ENCODE results near the gene STK17A.
"Not testable (repeated sequence)": the region's sequence is repeated elsewhere in the genome, so short reads cannot be mapped to it uniquely, and the experiment has no call there.

DNA sequence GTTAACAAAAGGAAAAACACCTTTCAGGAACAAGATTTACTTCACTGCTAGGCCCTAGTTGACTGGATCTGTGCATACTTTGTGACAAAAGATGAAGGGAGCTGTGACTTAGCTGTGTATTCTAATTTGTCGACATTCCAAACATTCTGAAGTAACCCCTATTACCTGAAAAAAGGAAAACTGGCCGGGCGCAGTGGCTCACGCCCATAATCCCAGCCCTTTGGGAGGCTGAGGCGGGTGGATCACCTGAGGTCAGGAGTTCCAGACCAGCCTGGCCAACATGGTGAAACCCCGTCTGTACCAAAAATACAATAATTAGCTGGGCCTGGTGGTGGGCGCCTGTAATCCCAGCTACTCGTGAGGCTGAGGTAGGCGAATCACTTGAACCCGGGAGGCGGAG, 1.8 kb downstream of the STK17A start:
- TF ChIP-seq, protein P1, sequence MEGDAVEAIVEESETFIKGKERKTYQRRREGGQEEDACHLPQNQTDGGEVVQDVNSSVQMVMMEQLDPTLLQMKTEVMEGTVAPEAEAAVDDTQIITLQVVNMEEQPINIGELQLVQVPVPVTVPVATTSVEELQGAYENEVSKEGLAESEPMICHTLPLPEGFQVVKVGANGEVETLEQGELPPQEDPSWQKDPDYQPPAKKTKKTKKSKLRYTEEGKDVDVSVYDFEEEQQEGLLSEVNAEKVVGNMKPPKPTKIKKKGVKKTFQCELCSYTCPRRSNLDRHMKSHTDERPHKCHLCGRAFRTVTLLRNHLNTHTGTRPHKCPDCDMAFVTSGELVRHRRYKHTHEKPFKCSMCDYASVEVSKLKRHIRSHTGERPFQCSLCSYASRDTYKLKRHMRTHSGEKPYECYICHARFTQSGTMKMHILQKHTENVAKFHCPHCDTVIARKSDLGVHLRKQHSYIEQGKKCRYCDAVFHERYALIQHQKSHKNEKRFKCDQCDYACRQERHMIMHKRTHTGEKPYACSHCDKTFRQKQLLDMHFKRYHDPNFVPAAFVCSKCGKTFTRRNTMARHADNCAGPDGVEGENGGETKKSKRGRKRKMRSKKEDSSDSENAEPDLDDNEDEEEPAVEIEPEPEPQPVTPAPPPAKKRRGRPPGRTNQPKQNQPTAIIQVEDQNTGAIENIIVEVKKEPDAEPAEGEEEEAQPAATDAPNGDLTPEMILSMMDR (IDR thresholded peaks at IDR 0.05): not testable (repeated sequence)
- TF ChIP-seq EZH2 (IDR thresholded peaks at IDR 0.05): not testable (repeated sequence)
